ENCODE measurements around the gene MPRIP.

MPRIP gene

DNA sequence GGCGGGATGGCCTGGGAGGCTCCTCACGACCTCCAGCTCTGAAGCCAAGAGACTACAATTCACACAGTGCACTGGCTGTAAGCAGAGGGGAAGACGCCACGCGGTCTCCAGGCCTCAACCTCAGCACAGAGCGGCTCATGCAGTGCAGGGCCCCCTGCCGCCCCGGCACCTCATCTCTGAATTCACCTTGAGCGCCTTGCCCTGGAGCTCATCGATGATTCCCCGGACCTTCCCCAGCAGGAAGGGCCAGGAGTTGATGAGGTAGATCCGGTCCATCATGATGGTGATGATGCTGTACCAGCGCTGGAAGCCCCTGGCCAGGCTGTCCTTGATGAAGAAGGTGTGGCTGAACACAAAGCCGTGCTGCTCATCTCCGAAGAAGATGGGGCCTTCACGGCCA, 181.5 kb downstream of the MPRIP start:
- TF ChIP-seq, protein P1, sequence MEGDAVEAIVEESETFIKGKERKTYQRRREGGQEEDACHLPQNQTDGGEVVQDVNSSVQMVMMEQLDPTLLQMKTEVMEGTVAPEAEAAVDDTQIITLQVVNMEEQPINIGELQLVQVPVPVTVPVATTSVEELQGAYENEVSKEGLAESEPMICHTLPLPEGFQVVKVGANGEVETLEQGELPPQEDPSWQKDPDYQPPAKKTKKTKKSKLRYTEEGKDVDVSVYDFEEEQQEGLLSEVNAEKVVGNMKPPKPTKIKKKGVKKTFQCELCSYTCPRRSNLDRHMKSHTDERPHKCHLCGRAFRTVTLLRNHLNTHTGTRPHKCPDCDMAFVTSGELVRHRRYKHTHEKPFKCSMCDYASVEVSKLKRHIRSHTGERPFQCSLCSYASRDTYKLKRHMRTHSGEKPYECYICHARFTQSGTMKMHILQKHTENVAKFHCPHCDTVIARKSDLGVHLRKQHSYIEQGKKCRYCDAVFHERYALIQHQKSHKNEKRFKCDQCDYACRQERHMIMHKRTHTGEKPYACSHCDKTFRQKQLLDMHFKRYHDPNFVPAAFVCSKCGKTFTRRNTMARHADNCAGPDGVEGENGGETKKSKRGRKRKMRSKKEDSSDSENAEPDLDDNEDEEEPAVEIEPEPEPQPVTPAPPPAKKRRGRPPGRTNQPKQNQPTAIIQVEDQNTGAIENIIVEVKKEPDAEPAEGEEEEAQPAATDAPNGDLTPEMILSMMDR (IDR thresholded peaks at IDR 0.05; ENCODE audit: control insufficient read depth, extremely low read depth, insufficient read depth) = no peak
- no peak for DNase-seq (ENCODE audit: low read depth)
- H3K4me3 ChIP-seq (ENCODE audit: low read depth, low read length) = no peak overlapping the region

DNA sequence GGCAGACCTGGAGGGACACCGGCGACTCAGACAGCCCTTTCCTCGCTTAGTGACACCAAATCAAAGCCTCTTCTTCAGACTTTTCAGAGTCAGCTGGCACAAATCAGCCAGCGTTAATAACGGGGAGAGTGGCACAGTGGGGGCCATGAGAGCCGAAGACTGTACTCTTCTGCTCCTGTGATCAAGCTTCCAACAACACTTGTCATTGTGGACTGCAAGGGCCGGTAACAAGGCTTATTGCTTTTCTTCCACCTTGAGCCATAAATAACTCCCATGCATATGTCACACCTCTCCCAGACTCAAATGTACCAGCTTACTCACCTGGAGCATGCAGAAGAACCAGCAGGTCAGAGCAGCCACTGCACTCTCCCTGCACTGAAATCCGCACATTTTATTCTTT, 181.9 kb downstream of the MPRIP start:
- no peak overlapping the region for H3K4me3 ChIP-seq (ENCODE audit: low read depth, low read length)
- no peak for DNase-seq (ENCODE audit: low read depth)
- TF ChIP-seq, protein P1 (IDR thresholded peaks at IDR 0.05; ENCODE audit: control insufficient read depth, extremely low read depth, insufficient read depth) = no peak

DNA sequence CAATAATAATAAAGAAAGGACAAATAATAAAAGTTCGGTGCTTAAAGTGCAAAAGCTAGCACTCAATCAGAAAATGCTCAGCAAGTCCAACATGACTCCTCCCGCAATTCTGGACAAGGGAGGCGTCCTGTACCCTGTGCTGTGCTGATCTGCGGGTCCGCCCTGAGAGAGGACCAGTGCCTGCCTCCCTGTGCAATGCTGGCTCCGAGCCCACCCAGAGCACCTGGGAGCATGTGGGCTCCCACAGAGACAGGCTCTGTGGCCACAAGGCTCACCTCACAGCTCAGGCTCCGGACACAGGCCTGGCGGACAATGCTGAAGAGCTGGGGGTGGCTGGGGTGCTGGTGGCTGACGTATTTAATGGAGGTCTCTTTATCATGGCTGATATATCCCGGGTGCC, 183.6 kb downstream of the MPRIP start:
- no peak for DNase-seq (ENCODE audit: low read depth)
- TF ChIP-seq, protein P1 (IDR thresholded peaks at IDR 0.05; ENCODE audit: control insufficient read depth, extremely low read depth, insufficient read depth) = no peak
- H3K4me3 ChIP-seq (ENCODE audit: low read depth, low read length) = no peak overlapping the region

DNA sequence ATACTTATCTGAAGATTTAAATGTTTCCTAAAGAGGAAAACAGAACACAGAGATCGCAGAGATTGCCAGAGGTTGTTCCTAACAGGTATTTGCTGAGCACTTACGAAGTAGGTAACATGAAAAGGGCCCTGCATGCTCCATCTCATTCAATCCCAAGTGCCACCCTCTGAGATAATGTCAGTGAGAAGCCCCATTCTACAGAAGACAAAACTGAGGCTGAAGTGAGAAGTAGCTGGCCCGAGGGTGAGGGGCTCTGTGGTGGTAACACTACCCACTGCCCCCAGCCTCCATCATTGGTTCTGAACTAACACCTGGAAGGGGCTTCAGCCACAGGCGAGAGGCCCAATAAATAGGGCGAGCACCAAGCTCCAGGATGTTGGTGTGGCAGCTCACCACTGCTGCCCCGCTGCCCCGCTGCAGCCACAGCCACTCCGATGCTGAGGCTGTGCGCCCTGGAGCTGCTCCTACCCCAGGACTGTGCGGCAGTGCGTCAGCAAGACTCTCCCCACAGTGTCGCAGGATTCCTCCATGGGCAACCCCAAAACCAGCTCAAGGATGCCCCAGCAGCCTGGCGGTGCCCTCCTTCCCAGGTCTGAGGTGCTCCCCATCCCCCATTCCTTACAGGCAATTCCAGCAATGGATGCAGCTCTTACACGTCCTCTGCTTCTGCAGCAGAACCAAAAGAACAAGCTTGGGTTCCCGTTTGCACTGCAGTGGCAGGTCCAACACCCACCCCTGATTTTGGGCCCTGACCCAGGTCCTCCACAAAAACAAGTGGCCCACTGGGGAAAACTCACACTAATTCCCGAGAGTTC, 184.4 kb downstream of the MPRIP start:
- TF ChIP-seq, protein P1 (IDR thresholded peaks at IDR 0.05; ENCODE audit: control insufficient read depth, extremely low read depth, insufficient read depth) = no peak
- H3K4me3 ChIP-seq (ENCODE audit: low read depth, low read length) = no peak overlapping the region
- DNase-seq (ENCODE audit: low read depth) = no peak

DNA sequence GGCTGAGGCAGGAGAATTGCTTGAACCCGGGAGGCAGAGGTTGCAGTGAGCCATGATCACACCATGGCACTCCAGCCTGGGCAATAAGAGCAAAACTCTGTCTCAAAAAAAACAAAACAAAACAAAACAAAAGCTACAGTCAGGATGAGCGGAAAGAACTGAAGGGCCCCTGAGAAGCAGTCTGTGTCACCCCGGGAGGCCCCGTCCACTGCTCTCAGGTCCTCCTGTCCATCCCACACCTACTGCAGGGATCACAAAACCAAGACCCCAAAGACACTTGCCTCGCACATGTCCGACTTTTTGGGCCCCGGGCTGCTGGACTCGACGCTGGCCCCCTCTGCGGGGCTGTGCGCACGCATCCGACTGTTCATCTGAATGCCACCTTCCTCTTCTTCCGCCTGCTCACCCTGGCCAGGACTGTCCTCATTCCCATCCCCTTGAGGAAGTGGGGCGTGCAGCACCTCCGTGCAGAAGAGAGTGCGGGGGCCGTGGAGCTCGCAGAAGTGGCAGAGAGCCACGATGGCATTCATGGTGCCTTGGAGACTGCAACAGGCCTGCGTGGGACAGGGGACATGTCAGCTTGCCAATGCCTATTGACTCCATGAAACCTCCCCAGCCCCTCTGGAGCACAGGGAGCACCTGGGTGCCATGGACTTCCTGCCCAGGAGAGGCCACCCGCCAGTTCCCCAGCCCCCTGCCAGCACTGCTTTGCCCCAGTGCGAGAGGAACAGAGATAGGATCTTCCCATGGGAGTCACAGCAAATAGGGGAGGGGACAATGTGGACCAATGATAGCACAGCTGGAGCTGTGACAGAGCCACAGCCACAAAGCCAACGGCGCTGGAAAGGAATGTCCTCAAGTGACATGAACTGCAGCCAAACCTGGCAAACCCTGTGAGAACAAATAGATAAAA, 185.6 kb downstream of the MPRIP start:
- DNase-seq (ENCODE audit: low read depth) = peak; percentile 98
- TF ChIP-seq, protein P1 (IDR thresholded peaks at IDR 0.05; ENCODE audit: control insufficient read depth, extremely low read depth, insufficient read depth) = no peak

DNA sequence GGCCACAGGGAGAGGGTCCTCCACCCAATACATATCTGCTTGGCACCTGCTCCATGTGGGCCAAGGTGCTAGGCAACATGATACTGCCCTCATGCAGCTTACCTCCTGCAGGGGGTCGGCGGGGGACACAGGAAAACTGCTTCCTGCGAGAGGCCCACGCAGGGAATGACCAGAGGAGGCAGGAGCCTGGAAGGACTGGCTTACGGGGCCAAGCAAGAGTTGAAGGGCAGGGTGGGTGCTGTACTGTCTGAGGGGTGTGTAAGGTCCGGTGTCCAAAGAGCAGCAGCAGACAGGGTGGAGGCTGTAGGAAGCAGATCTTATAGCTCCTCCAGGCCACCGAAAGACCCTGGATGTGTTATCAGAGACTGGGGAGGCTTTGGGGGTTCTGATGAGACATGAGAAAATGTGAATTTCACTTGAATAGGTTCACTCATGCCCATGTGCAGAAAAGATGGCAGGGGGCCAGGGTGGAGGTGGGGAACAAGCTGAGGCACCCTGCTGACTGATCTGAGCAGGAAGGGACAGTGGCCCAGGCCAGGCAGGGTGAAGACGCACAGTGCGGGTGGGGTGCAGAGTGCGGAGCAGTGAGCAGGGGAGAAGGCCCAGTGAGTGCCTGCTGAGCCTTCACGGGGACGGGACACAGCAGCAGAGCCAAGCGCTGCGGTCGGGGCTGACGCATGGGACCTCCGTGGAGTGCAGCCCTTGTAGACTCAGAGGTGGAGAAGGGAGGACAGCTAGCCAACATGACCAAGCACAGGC, 186.4 kb downstream of the MPRIP start:
- no peak overlapping the region for H3K4me3 ChIP-seq (ENCODE audit: low read depth, low read length)
- TF ChIP-seq, protein P1 (IDR thresholded peaks at IDR 0.05; ENCODE audit: control insufficient read depth, extremely low read depth, insufficient read depth) = no peak
- no peak for DNase-seq (ENCODE audit: low read depth)

More for the DNA sequence above, 185.6 kb downstream of the MPRIP start:
- no peak overlapping the region for H3K4me3 ChIP-seq (ENCODE audit: low read depth, low read length)

Measured in LNCaP clone FGC (cell line).